COLO668 (cell line): ENCODE data around the gene NALF2.

ENCODE experiments used
- DNase-seq: peaks from one replicate; lab custom pipeline; 2025; ENCODE audit not compliant: unreplicated experiment; lab: John Stamatoyannopoulos, UW

NALF2 gene

DNA sequence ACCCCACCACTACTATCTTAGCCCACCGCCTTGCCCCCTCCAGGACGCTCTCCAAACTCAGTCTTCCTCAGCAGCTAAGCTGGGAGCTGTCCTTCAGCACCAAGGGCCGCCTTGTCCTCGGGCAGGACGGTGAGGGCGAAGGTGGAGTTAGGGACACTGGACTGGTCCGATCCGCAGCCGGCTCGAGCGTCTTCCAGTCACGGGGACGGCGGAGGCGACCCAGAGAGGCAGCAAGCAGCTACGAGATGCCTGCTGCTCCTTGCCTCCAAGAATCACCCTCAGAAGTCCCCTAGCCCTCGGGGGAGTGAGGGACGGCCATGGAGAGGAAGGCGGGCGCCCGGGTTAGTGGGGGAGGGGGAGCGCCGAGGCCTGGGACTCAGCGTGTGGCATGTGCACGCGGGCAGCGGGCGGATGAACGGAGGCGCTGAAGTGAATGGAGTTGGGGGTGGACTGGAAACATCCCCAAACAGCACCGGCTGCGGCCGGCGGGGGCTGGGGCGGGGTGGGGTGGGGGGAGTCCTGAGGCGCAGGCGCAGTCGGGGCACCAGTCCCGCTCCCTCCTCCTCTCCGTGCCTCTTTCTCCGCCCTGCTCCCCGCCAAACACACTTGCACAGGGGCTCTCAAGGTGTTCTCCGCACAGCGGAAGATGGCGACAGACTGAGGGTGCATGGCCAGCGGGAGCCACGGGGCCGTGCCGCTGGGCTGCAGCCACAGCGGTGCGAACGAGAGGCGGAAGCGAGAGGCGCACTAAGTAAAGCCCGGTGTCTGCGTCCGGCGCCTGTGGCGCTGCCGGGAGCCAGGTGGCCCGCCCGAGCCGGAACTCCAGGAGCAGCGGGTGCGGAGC lies at the start of gene NALF2:
NALF2 (plus strand) TSS at position 545 of the 844 bp plus-strand sequence. CDS start 957 bp downstream, outside the sequence.
- DNase-seq, result peak; percentile 80

DNA sequence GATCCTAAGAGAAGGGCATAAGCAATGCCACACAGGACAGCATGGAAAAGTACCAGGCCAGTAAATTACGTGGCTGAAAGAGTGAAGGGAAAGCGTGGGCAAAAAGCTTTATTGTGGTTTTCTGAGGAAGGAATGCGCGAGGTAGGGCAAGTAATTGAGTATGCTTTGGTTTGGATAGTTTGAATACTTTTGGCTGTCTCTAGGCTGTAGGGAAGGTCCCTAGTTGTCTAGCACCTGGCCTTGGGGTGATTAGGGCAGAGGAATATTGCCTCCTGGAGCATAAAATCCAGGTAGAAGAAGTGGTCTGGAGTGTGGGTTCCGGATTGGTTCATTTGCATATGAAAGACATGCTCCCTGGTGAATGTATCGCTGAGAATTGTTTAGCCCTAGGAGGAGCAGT lies 46.4 kb upstream of the NALF2 start:
- DNase-seq, result no peak

- DNase-seq, result no peak
Observed at GRCh38 chrX:69466546-69466945, 37.6 kb upstream of the NALF2 start.

DNA sequence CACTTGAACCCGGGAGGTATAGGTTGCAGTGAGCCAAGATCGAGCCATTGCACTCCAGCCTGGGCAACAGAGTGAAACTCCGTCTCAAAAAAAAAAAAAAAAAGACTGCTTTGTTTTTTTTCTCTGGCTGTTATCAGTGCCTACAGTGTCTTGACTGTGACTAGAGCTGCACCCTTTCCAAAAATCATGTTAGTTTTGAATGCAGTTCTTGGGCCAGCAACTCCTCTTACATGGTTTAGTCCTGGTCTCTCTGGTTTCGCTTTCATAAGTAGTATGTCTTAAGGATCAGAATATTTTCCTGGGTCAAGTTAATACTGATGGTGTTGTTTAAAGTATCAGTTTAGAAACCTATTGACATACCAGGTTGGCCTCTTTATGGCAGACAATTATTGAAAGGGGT lies 34.2 kb upstream of the NALF2 start:
- DNase-seq, result no peak

- no peak for DNase-seq
Observed at GRCh38 chrX:69489625-69490024, 14.5 kb upstream of the NALF2 start.

DNA sequence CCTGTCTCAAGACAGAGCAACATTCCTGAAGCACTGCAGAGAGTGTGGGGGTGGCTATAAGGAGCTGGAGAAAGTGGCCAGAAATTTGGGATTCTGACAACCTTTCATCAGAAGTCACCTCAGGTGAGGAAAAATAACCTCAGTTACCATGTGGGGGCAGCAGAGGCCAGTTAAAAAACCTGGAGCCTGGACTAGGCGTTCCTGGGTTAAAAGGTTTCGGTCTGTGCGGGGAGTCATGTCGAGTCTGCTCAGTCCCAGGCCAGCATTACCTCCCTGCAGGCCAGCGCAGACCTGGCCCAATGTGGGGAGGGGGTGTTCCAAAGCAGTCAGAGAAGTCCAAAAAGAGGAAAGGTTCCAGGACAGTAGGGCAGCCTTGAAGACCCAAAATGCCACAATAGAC lies 10.9 kb upstream of the NALF2 start:
- DNase-seq, result peak; percentile 20

DNA sequence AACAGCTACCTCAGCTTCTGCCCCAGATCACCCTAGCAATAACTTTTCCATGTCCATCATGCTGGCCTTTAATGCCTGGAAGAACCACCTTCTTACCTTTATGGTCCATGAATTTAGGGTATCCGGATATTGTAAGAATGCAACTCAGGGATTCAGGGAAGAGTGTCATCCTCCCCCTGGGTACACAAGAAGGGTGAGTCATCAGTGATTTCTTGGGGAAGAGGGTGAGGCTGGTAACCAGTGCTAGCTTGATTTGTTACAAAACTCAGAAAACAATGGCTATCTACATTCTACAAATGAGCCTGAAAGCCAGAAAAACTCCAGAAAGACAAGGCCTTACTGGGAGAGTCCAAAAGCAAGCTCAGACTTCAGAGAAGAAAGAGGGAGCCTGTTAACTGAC lies 10.4 kb upstream of the NALF2 start:
- no peak for DNase-seq

GRCh38 chrX:69496183-69496582 lies 7.9 kb upstream of the NALF2 start:
- DNase-seq, result no peak

DNA sequence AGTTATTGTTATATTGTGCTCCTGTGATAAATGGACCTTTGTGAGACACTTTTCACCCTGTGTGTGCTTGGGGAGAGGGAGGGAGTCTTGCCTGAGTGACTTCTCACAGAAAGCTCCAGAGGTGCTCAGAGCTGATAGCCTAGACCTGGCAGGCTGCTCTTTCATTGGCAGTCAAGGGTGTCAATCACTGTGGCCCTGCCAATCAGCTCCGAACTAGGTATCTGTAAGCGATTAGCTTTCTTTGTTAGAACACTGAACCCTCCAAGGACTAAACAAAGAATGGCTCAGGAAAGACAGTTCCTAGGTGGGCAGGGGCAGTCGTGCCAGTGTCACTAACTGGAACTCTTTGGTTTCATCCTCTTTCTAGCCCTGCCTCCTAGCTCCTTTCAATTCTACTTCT lies 2.7 kb upstream of the NALF2 start:
- peak; percentile 1 for DNase-seq

DNA sequence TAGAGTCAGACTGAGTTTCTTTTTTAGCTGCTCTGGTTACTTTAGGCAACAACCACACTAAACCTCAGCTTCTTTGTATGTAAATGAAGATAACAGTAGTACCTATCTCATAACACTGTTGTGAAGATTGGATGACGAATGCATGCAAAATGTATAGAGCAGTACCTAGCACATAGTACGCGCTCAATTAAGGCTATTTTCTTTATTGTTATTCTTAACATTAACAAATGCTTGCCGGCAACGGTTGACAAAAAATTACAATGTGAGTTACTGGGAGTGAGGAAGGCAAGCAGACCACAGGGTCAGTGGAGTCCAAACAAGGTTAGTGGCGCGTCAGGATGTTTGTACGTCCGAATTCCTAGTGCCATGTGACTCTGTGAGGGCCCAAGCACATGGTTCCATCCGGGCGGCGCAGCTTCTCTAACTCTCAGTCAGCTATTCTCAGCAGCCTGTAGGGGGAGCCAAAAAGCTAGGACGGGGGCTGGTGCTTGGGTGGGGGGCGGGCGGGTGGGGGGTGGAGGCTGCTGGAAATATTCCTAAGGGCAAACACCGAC lies 821 bp upstream of the NALF2 start:
- peak; percentile 64 for DNase-seq

GRCh38 chrX:69504626-69505612 lies 793 bp downstream of the NALF2 start:
- DNase-seq, result peak; percentile 54

DNA sequence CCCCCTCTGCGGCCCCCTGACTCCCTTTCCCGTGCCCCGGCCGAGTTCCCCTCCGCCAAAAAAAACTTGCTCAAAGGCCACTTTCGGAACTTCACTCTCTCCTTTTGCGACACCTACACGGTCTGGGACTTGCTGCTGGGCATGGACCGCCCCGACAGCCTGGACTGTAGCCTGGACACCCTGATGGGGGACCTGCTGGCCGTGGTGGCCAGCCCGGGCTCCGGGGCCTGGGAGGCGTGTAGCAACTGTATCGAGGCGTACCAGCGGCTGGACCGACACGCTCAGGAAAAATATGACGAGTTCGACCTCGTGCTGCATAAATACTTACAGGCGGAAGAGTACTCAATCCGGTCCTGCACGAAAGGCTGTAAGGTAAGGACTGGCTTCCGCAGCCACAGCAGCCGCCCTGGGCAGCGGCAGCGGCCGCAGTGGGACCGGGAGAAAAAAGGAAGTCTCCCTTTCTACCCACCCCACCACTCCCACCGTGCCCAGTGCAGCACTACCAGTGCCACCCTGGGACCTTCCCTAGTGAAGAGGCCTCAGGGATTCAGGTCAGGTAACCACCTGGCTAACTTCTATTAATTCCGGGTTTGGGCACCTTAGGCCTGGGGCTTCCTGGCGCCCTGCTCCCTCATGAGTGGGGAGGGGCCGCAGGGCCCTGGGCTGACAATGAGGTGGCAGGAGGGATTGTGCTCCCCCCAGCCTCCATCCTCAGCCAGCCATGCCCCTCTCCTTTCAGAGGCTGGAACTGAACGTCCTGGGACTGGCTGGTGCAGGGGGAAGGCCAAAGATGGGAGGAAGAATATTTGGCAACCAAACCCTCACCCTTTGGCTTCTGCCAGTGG lies 1.9 kb downstream of the NALF2 start:
- peak; percentile 7 for DNase-seq

GRCh38 chrX:69506617-69507499 lies 2.7 kb downstream of the NALF2 start:
- no peak for DNase-seq

DNA sequence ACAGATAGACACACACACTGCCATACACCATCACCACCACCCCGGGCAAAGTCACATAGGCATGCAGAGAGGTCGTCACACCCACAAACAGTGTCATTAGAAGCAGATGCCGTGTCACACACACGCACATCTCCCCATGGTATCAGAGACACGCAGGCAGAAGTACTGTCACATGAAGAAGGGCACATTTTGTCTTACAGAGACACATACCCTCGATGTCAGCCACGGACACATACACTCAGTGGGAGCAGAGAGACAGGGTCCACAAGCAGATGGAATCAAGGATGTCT lies 3.3 kb downstream of the NALF2 start:
- no peak for DNase-seq

DNA sequence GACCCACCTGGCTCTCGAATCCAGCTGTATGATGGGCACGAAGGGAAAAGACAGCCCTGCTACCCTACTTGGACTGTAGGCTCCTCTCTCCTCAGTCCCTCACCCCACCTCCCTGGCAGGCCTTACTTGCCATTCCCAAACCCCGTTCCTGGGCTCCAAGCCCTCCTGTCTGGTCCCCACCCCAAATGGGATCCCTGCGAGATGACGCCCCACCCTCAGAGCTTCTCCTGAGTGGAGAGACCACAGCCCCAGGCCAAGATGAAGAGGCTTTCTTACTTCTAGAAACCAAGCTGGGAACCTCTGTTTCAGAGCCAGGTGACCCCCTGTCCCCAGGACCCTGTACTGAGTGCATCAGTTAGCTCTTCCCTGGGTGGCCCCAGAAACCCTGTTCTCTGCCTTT lies 4.5 kb downstream of the NALF2 start:
- DNase-seq, result no peak

- DNase-seq, result no peak
Observed at GRCh38 chrX:69510137-69510715, 6.1 kb downstream of the NALF2 start.

DNA sequence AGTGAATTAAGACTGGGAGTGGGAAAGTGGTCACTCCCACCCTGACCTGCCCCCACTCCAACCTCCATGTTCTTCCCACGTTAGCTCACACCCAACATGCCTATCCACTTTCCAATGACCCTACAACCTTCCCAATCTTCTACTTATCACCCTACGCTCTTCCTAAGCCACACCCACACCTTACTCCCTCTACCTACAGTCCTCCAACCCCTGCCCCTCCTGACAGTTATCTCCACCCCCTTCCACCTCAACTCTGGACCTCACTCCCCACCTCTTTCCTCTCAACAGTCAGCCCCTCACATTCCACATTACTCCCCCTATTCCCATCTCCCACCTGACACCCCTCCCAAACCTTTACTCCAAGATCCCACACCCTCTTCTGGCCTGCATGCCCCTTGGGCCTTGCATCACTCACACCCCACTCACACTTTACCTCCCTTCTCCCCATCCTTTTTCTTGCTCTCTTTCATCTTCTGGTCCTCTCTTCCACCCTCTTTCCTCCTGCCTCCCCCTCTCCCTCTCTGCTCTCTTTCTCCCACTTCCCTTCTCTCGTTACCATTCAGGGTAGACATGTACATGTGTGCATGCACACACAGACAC lies 6.9 kb downstream of the NALF2 start:
- DNase-seq, result no peak

GRCh38 chrX:69522052-69522451 lies 17.9 kb downstream of the NALF2 start:
- DNase-seq, result no peak

DNA sequence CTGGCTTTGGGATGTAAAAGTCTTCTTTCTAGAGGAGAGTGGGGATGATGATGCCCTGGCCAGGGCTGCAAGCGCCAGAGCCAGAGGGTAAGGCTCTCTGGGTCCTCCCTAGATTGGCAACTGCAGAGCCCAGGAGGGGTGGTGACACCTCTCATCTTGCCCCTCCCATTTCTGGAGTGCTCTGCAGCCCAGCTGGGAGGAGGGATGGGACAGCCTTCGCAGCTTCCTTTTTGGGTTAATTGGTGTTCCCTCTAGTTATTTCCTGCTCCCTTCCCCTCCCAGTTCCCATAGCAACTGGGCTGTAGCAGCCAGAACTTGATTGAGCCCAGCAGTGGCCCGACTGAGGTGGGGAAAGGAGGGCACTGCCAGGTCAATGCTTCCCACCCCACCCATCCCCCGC lies 19.2 kb downstream of the NALF2 start:
- DNase-seq, result no peak
